GM12891 (cell line): Measurements from ENCODE around the gene HKDC1.

Experiments
- POLR2AphosphoS5 ChIP-seq: IDR thresholded peaks from 2 replicates; pipeline ENCODE4 v1.6.1; 2011; ENCODE audit warnings: low read depth, low read length, control low read depth
- TAF1 ChIP-seq: IDR thresholded peaks from 2 replicates; pipeline ENCODE4 v1.6.1; 2011; ENCODE audit warnings: low read depth, low read length, control low read depth

DNA sequence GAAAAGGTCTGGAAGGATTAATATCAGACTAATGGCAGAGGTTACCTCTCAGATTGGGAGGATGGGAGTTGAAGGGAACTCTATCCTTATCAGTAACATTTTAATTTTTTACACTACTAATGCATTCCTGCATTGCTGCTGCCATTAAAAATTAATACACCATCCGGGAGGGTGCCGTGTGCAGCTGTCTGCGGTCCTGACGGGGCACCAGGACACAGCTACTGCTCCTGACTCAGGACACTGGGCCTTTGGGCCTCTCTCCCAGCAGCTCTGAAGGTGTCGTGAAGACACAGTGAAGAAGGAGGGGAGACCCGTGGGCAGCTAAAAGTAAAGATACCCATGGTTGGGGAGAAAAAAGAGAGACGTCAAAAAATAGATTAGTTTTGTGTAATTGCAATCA lies 34.7 kb downstream of the HKDC1 start:
- TF ChIP-seq POLR2AphosphoS5 (no peak), TAF1 (no peak)
